MM.1S (cell line): Measurements from ENCODE around the gene SNX27.

ENCODE experiments used
- DNase-seq: peaks from one replicate; pipeline ENCODE4 v3.0.0-alpha.2; 2015
- H2AFZ ChIP-seq: fragments of 300-600 bp; sonication (generic); 2 replicates; pipeline ENCODE4 v1.6.0; 2016; ENCODE audit warnings: antibody characterized with exemption, low read length
- H3F3A ChIP-seq: fragments of 300-600 bp; sonication (generic); 2 replicates; pipeline ENCODE4 v1.6.1; 2016; ENCODE audit warnings: mild to moderate bottlenecking, antibody characterized with exemption, low read length, moderate library complexity, mixed read lengths; ENCODE audit not compliant: insufficient read depth
- H3K27ac ChIP-seq: fragments of 300-600 bp; sonication (generic); 2 replicates; pipeline ENCODE4 v1.5.1; 2016; ENCODE audit warnings: mild to moderate bottlenecking, low read length
- H3K27me3 ChIP-seq: fragments of 300-600 bp; sonication (generic); replicated peaks from 2 replicates; pipeline ENCODE4 v1.6.0; 2016; ENCODE audit warnings: low read length; ENCODE audit not compliant: insufficient read depth
- H3K36me3 ChIP-seq: fragments of 300-600 bp; sonication (generic); replicated peaks from 2 replicates; pipeline ENCODE4 v1.6.1; 2016; ENCODE audit warnings: mild to moderate bottlenecking, low read length, mixed read lengths; ENCODE audit not compliant: insufficient read depth
- H3K4me1 ChIP-seq: fragments of 300-600 bp; sonication (generic); 2 replicates; pipeline ENCODE4 v1.6.1; 2016; ENCODE audit warnings: low read length, mixed read lengths
- H3K4me2 ChIP-seq: fragments of 300-600 bp; sonication (generic); 2 replicates; pipeline ENCODE4 v1.6.0; 2016; ENCODE audit warnings: low read depth, low read length
- H3K4me3 ChIP-seq: fragments of 300-600 bp; sonication (generic); 2 replicates; pipeline ENCODE4 v1.5.1; 2016; ENCODE audit warnings: low read length, mixed read lengths
- H3K79me2 ChIP-seq: fragments of 300-600 bp; sonication (generic); 2 replicates; pipeline ENCODE4 v1.6.1; 2016; ENCODE audit warnings: mixed run types, low read length, mixed read lengths
- H3K9ac ChIP-seq: fragments of 300-600 bp; sonication (generic); 2 replicates; pipeline ENCODE4 v1.6.1; 2016; ENCODE audit warnings: low read length, mixed read lengths
- H3K9me2 ChIP-seq: fragments of 300-600 bp; sonication (generic); replicated peaks from 2 replicates; pipeline ENCODE4 v1.6.1; 2016; ENCODE audit warnings: mild to moderate bottlenecking, low read length, mixed read lengths; ENCODE audit not compliant: insufficient read depth
- H3K9me3 ChIP-seq: fragments of 300-600 bp; sonication (generic); replicated peaks from 2 replicates; pipeline ENCODE4 v1.6.1; 2016; ENCODE audit warnings: mild to moderate bottlenecking, low read length, mixed read lengths; ENCODE audit not compliant: insufficient read depth
- H4K20me1 ChIP-seq: fragments of 300-600 bp; sonication (generic); 2 replicates; pipeline ENCODE4 v1.6.1; 2016; ENCODE audit warnings: mild to moderate bottlenecking, low read length, moderate library complexity, mixed read lengths; ENCODE audit not compliant: insufficient read depth
- EZH2 ChIP-seq: fragments of 300-600 bp; sonication (generic); optimal IDR thresholded peaks from 2 replicates; pipeline ENCODE3; 2017; ENCODE audit warnings: low read depth, mild to moderate bottlenecking, antibody characterized with exemption, low read length, mixed read lengths
- EZH2phosphoT487 ChIP-seq: fragments of 300-600 bp; sonication (generic); IDR thresholded peaks from 2 replicates; pipeline ENCODE4 v1.6.1; 2018; ENCODE audit warnings: antibody characterized with exemption, low read length
- TF ChIP-seq, protein P1 (sequence below): fragments of 300-600 bp; sonication (generic); IDR thresholded peaks from 2 replicates; pipeline ENCODE4 v1.5.1; 2016; ENCODE audit warnings: antibody characterized with exemption, low read length, mixed read lengths

Gene SNX27

DNA sequence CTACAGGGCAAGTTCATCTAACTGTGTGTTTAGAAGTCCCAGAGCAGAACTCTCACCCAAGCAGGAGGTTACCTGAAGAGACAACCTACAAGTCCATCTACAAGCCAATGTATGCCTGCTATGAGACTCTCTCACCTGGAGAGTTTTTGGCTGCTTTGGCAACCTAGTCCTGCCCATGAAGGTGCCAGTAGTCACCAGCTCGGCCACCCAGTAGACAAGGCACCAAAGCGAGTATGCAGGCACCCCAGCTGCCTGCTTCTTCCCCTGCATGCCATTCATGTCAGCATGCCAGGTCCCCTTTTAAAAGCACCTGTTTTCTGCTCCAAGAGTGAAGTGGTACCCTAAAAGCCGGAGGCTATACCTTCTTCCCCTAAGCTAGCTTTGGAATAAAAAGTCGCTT lies 129.7 kb downstream of the SNX27 start:
- Histone ChIP-seq H3K27ac (no peak overlapping the region), H3K4me1 (peaks cover 4% of the 10 kb centered on the region; the same call in 1 of the 2 replicates), H3K4me3 (no peak overlapping the region), H4K20me1 (no peaks in the 10 kb centered on the region), H3K27me3 (no peaks in the 10 kb centered on the region), H3K79me2 (no peaks in the 10 kb centered on the region), H3K4me2 (no peak overlapping the region), H3K9ac (no peak overlapping the region), H3K9me2 (no peaks in the 10 kb centered on the region), H3F3A (no peaks in the 10 kb centered on the region), H2AFZ (no peak overlapping the region), H3K9me3 (no peaks in the 10 kb centered on the region), H3K36me3 (no peaks in the 10 kb centered on the region)
- no peak for DNase-seq
- TF ChIP-seq EZH2: no peak
- TF ChIP-seq, protein P1, sequence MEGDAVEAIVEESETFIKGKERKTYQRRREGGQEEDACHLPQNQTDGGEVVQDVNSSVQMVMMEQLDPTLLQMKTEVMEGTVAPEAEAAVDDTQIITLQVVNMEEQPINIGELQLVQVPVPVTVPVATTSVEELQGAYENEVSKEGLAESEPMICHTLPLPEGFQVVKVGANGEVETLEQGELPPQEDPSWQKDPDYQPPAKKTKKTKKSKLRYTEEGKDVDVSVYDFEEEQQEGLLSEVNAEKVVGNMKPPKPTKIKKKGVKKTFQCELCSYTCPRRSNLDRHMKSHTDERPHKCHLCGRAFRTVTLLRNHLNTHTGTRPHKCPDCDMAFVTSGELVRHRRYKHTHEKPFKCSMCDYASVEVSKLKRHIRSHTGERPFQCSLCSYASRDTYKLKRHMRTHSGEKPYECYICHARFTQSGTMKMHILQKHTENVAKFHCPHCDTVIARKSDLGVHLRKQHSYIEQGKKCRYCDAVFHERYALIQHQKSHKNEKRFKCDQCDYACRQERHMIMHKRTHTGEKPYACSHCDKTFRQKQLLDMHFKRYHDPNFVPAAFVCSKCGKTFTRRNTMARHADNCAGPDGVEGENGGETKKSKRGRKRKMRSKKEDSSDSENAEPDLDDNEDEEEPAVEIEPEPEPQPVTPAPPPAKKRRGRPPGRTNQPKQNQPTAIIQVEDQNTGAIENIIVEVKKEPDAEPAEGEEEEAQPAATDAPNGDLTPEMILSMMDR: no peak
- TF ChIP-seq EZH2phosphoT487: no peak
